Adrenal gland (tissue), 12 donors: ENCODE data around the gene TEKT4. TPM values are rescaled to one million over a fixed set of nuclear protein-coding genes. Genes with fewer than 3 reads are reported as not detected.
"Not testable (repeated sequence)": the region's sequence is repeated elsewhere in the genome, so short reads cannot be mapped to it uniquely, and the experiment has no call there.

ENCODE experiments used
- DNase-seq, 7 donors: peaks; one replicate each; pipeline ENCODE4 v3.0.0-alpha.2; 2019 to 2020
- H3K27ac ChIP-seq, 5 donors: fragments of 200-600 bp; sonication (generic) in 4 of 5; 1 replicate in 3 of 5; 2 replicates in 2 of 5; pipeline versions ENCODE4 v1.5.1 to v1.8.0; 2016 to 2020; ENCODE audit warnings: mild to moderate bottlenecking in 1 of 5
- H3K27me3 ChIP-seq: fragments of 200-600 bp; 2 replicates; pipeline ENCODE4 v1.8.0; 2021
- H3K36me3 ChIP-seq, 2 donors: fragments of 200-600 bp; replicated peaks in 1 of 2; 1 replicate in 1 of 2; 2 replicates in 1 of 2; pipeline versions ENCODE4 v1.5.1 to v1.8.0; 2018 to 2022
- H3K4me1 ChIP-seq, 2 donors: fragments of 200-600 bp; replicated peaks in 1 of 2; 1 replicate in 1 of 2; 2 replicates in 1 of 2; pipeline versions ENCODE4 v1.5.1 to v1.8.0; 2018 to 2021
- H3K4me3 ChIP-seq, 4 donors: fragments of 200-600 bp; sonication (generic) in 3 of 4; one replicate each; pipeline ENCODE4 v1.5.1; 2016 to 2018
- H3K9me3 ChIP-seq, 3 donors: fragments of 200-600 bp; sonication (generic) in 1 of 3; replicated peaks in 1 of 3; 1 replicate in 2 of 3; 2 replicates in 1 of 3; pipeline versions ENCODE4 v1.5.1 to v1.8.0; 2016 to 2021
- POLR2A ChIP-seq, 2 donors: fragments of 450-650 bp; IDR thresholded peaks; one replicate each; pipeline ENCODE4 v1.6.1; 2017; ENCODE audit warnings: antibody characterized with exemption in 2 of 2, mild to moderate bottlenecking in 2 of 2, moderate library complexity in 1 of 2
- WGBS, 4 donors: extraction: QIAGEN DNeasy Blood & Tissue Kit in 2 of 4; methylation state at CpG; one replicate each; pipeline versions ENCODE4 v1.1.5 to v1.1.7; 2013 to 2017; 5-methylcytosine and 5-hydroxymethylcytosine counted together
- intact Hi-C, 2 donors: fragments of 100-400 bp; cut with DNase I; formaldehyde crosslinking; loops; one replicate each; pipeline versions ENCODE4 v1.14.1 to v1.15.0; 2022 to 2023
- polyA plus RNA-seq, 3 donors: library from polyadenylated mRNA; stranded (reverse); fragments of 200-250 nt in 2 of 3; fragments of 350-450 nt in 1 of 3; fragmentation: Illumina TruSeq in 1 of 3; extraction: RNeasy Lipid Tissue Mini Kit (QIAGEN cat#74804) in 1 of 3; gene quantifications; one replicate each; pipeline ENCODE4 v1.2.3, GENCODE V29; 2013 to 2014
- small RNA-seq, 2 donors: library from RNA; depleted of rRNA; stranded (forward); fragments of <200 nt; gene quantifications; one replicate each; pipeline ENCODE3, GENCODE V24; 2016
- total RNA-seq, 9 donors: library from RNA; depleted of rRNA in 4 of 9; stranded (reverse); fragments of >200 nt in 4 of 9; fragments of 120-200 nt in 1 of 9; fragmentation: NEBNext Ultra II Directional in 1 of 9; extraction: Animal tissue kit (Norgen Biotek cat#: 25700) in 1 of 9; gene quantifications; one replicate each; pipeline versions ENCODE4 v1.1.0 to v1.2.4, GENCODE V29; 2013 to 2023
- TF ChIP-seq, protein P1 (sequence below), 6 experiments: fragments of 450-650 bp in 4 of 6; fragments of 200-600 bp in 2 of 6; sonication (generic) in 1 of 6; IDR thresholded peaks; 1 replicate in 5 of 6; 2 replicates in 1 of 6; pipeline versions ENCODE4 v1.5.1 to v1.8.0; 2016 to 2021; ENCODE audit warnings: antibody characterized with exemption in 6 of 6, mild to moderate bottlenecking in 2 of 6, moderate library complexity in 1 of 6
- donor health status: healthy with polysubstance abuse.
- donor health status: Bipolar disorder and iron deficiency.
- donor health status: DM: yes; HTN: yes; CAD: no.
- donor health status: DM: no; HTN: no; CAD: no.
- donor health status: DM: no; HTN: no; CAD: no.
- donor health status: DM: yes; HTN: yes; CAD: no.

TEKT4 gene
- total and polyA plus RNA-seq, 12 donors = 0.21 to 0.31 TPM; not detected in 10

DNA sequence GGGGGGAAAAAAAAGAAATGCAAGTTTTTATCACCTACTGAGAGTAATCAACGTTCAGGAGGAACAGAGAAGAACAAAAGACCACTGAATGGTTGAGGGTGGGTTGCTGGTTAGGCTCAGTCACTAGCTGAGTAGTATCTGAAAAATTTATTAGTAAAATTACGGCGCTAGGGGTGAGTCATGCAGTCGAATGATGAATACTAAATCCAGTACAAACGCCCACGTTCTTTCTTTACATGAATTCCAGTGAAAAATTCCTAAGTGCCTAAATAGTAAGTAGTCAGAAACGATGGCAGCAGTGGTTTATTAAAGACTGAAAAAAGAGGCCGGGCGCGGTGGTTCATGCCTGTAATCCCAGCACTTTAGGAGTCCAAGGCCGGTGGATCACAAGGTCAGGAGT, 52.0 kb downstream of the TEKT4 start:
- Histone ChIP-seq H3K9me3 (no peaks in the 10 kb centered on the region), H3K27ac (no peak overlapping the region), H3K36me3 (no peaks in the 10 kb centered on the region), H3K4me1 (no peaks in the 10 kb centered on the region), H3K27me3 (no peaks in the 10 kb centered on the region), H3K4me3 (no peak overlapping the region)
- intact Hi-C loops = no loop called here
- no peak for DNase-seq
- WGBS, 4 donors = 68 to 72% (median 69%) methylated on average over 11 of the region's 11 CpGs
- TF ChIP-seq, protein P1, sequence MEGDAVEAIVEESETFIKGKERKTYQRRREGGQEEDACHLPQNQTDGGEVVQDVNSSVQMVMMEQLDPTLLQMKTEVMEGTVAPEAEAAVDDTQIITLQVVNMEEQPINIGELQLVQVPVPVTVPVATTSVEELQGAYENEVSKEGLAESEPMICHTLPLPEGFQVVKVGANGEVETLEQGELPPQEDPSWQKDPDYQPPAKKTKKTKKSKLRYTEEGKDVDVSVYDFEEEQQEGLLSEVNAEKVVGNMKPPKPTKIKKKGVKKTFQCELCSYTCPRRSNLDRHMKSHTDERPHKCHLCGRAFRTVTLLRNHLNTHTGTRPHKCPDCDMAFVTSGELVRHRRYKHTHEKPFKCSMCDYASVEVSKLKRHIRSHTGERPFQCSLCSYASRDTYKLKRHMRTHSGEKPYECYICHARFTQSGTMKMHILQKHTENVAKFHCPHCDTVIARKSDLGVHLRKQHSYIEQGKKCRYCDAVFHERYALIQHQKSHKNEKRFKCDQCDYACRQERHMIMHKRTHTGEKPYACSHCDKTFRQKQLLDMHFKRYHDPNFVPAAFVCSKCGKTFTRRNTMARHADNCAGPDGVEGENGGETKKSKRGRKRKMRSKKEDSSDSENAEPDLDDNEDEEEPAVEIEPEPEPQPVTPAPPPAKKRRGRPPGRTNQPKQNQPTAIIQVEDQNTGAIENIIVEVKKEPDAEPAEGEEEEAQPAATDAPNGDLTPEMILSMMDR (IDR thresholded peaks at IDR 0.05) = no peak
- TF ChIP-seq POLR2A (IDR thresholded peaks at IDR 0.05) = no peak

DNA sequence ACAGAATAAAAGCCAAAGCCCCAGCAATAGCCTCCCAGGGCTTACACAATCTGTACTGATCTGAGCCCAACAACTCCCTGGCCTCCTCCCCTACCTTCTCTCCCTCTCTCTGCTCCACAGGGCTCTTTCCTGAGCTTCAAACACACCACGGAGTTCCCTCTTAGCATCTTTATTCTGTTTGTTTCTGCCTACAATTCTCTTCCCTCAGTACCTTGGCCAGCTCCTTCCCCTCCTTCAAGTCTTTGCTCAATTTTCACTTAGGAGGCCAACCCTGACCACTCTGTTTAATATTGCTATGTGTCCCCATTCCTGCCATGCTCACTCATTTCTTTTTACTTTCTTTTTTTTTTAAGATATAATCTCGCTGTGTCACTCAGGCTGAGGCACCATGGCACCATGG, 53.8 kb downstream of the TEKT4 start:
- intact Hi-C loops, H3K9me3 ChIP-seq, H3K4me3 ChIP-seq, H3K36me3 ChIP-seq, H3K4me1 ChIP-seq, H3K27ac ChIP-seq, DNase-seq, H3K27me3 ChIP-seq: not testable (repeated sequence)
- 19 to 34% (median 31%) methylated on average over 2 of the region's 2 CpGs for WGBS, 4 donors

Small RNAs within 50 kb of the gene (small RNA-seq; reads per million reads assigned to genes)
- 0 reads per million in 2 donors for gene RNU6-1320P

Other genes with a start within 250 kb of the TEKT4 start
- gene MAL, start 154.3 kb downstream of the TEKT4 start, total RNA-seq = under 1 TPM in 5 of 9 donors, not detected in 4; 0.32 to 0.69 (median 0.41) TPM
- gene MAL, start 154.3 kb downstream of the TEKT4 start, polyA plus RNA-seq = 1 to 10 TPM; 1.1 to 4.5 (median 1.2) TPM